HepG2 (cell line): Measurements from ENCODE around the gene SERPINI1. TPM values are rescaled to one million over a fixed set of nuclear protein-coding genes. Genes with fewer than 3 reads are reported as not detected.

Source experiments
- ATF4 ChIP-seq, 2 experiments: fragments of 450-650 bp in 1 of 2; sonication (generic) in 1 of 2; formaldehyde crosslinking; IDR thresholded peaks; 2 replicates each; pipeline versions ENCODE4 v1.5.0 to v1.8.0; 2020 to 2022; ENCODE audit warnings: mild to moderate bottlenecking in 1 of 2, missing genetic modification reagents in 1 of 2
- HNF4A ChIP-seq: sonication (generic); formaldehyde crosslinking; IDR thresholded peaks from 2 replicates; pipeline ENCODE4 v1.4.0; 2020; ENCODE audit warnings: missing genetic modification reagents
- MXI1 ChIP-seq: IDR thresholded peaks from 3 replicates; pipeline ENCODE4 v1.6.1; 2012; ENCODE audit warnings: low read depth, low read length, inconsistent platforms, borderline replicate concordance
- NAIF1 ChIP-seq: sonication (generic); formaldehyde crosslinking; IDR thresholded peaks from 2 replicates; pipeline ENCODE4 v1.5.0; 2020; ENCODE audit warnings: mild to moderate bottlenecking, missing genetic modification reagents, borderline replicate concordance
- NBN ChIP-seq: fragments of 450-650 bp; conservative IDR thresholded peaks from 2 replicates; pipeline ENCODE4 v1.6.1; 2017
- NFE2 ChIP-seq: sonication (generic); formaldehyde crosslinking; IDR thresholded peaks from 2 replicates; pipeline ENCODE4 v1.4.0; 2020; ENCODE audit warnings: missing genetic modification reagents
- NFKBIZ ChIP-seq: IDR thresholded peaks from 2 replicates; pipeline ENCODE4 v1.6.1; 2018; ENCODE audit warnings: missing genetic modification reagents, missing compliant biosample characterization
- PTBP1 ChIP-seq: fragments of 200-400 bp; formaldehyde crosslinking; IDR thresholded peaks from 2 replicates; pipeline ENCODE4 v1.6.1; 2018; ENCODE audit warnings: low read length, low read depth; ENCODE audit not compliant: poor library complexity, severe bottlenecking
- SNAPC4 ChIP-seq: sonication (generic); formaldehyde crosslinking; IDR thresholded peaks from 2 replicates; pipeline ENCODE4 v1.4.0; 2020; ENCODE audit warnings: mild to moderate bottlenecking, missing genetic modification reagents
- SP140L ChIP-seq: sonication (generic); formaldehyde crosslinking; IDR thresholded peaks from 2 replicates; pipeline ENCODE4 v1.4.0; 2020; ENCODE audit warnings: missing genetic modification reagents, borderline replicate concordance
- USF2 ChIP-seq, 2 experiments: sonication (generic) in 1 of 2; formaldehyde crosslinking in 1 of 2; IDR thresholded peaks; 2 replicates each; pipeline versions ENCODE4 v1.5.1 to v1.6.1; 2011 to 2020; ENCODE audit warnings: borderline replicate concordance in 1 of 2, low read depth in 1 of 2, low read length in 1 of 2, mild to moderate bottlenecking in 1 of 2, missing genetic modification reagents in 1 of 2, moderate library complexity in 1 of 2
- YY1 ChIP-seq: IDR thresholded peaks from 2 replicates; pipeline ENCODE4 v1.6.1; 2011; ENCODE audit warnings: low read length, low read depth, moderate library complexity, mild to moderate bottlenecking; ENCODE audit not compliant: insufficient read depth, insufficient replicate concordance
- ZBTB49 ChIP-seq: sonication (generic); formaldehyde crosslinking; IDR thresholded peaks from 2 replicates; pipeline ENCODE4 v1.4.0; 2020; ENCODE audit warnings: missing genetic modification reagents, borderline replicate concordance
- ZEB1 ChIP-seq: IDR thresholded peaks from 2 replicates; pipeline ENCODE4 v1.6.1; 2012; ENCODE audit warnings: mild to moderate bottlenecking, low read depth, inconsistent platforms; ENCODE audit not compliant: insufficient replicate concordance
- ZFYVE20 ChIP-seq: sonication (generic); formaldehyde crosslinking; IDR thresholded peaks from 2 replicates; pipeline ENCODE4 v1.8.0; 2023; ENCODE audit warnings: low read depth, mild to moderate bottlenecking, moderate library complexity, missing genetic modification reagents, borderline replicate concordance
- ZNF562 ChIP-seq: sonication (generic); formaldehyde crosslinking; IDR thresholded peaks from 2 replicates; pipeline ENCODE4 v1.8.0; 2022; ENCODE audit warnings: missing genetic modification reagents, borderline replicate concordance
- ZNF644 ChIP-seq: IDR thresholded peaks from 2 replicates; pipeline ENCODE4 v1.6.1; 2016; ENCODE audit warnings: low read depth
- polyA plus RNA-seq, 8 experiments: library from polyadenylated mRNA; depleted of rRNA in 3 of 8; stranded (reverse) in 7 of 8; unstranded in 1 of 8; fragments of >200 nt; fragmentation: Illumina TruSeq in 4 of 8; extraction: Trizol in 4 of 8; gene quantifications; 2 replicates each; pipeline versions ENCODE4 v1.2.1 to v1.2.3, GENCODE V29; 2011 to 2016; ENCODE audit warnings: low read depth in 4 of 8, missing spikeins in 1 of 8, mixed read lengths in 1 of 8; ENCODE audit not compliant: insufficient read depth in 1 of 8
- total RNA-seq, 5 experiments: library from RNA; depleted of rRNA; stranded (reverse); fragments of >200 nt; fragmentation: Illumina TruSeq; extraction: Trizol; gene quantifications; 2 replicates each; pipeline ENCODE4 v1.2.3, GENCODE V29; 2016; ENCODE audit warnings: low read depth in 1 of 5

The SERPINI1 gene
- total and polyA plus RNA-seq, 2 of the 13 experiments (the other 11 are each of a cell fraction or from before 2014, with no cell fraction given) = 14.7 to 58.0 TPM

GRCh38 chr3:167735233-167736138, at the start of gene SERPINI1 (continued):
- TF ChIP-seq USF2 (IDR thresholded peaks at IDR 0.05; ENCODE audit: low read depth, low read length) (no peak), USF2 (CRISPR knock-in tag; IDR thresholded peaks at IDR 0.05; ENCODE audit: borderline replicate concordance) (no peak), NFE2 (CRISPR knock-in tag) (no peak), NBN (no peak), HNF4A (CRISPR knock-in tag) (peak; percentile 27), ATF4 (CRISPR knock-in tag; IDR thresholded peaks at IDR 0.05) (no peak), YY1 (peak; percentile 11), NFKBIZ (CRISPR knock-in tag) (0 out of 2 replicates have a peak, but pooled peaks have one; percentile 45), SP140L (CRISPR knock-in tag) (peak; percentile 19; the same call in 1 of the 2 replicates), MXI1 (peak; percentile 67; the same call in 1 of the 3 replicates), NAIF1 (no peak), PTBP1 (no peak), SNAPC4 (no peak), ZNF644 (CRISPR knock-in tag) (no peak), ZBTB49 (CRISPR knock-in tag) (no peak), ZEB1 (no peak), ZFYVE20 (no peak), ZNF562 (CRISPR knock-in tag) (no peak)
